Measurements from ENCODE around the gene CXXC5.

CXXC5 gene

GRCh38 chr5:139666551-139666950 is 18.4 kb downstream of the CXXC5 start:
- no peak for DNase-seq (ENCODE audit: low read depth in 2 of 2)

- no peak for DNase-seq (ENCODE audit: low read depth in 2 of 2)
These were observed 19.0 kb downstream of the CXXC5 start for GRCh38 chr5:139667001-139667729.

- no peak for DNase-seq (ENCODE audit: low read depth in 2 of 2)
These were observed 19.5 kb downstream of the CXXC5 start for GRCh38 chr5:139667730-139668063.

- no peak for DNase-seq (ENCODE audit: low read depth in 2 of 2)
These were observed 20.1 kb downstream of the CXXC5 start for GRCh38 chr5:139668064-139668880.

- DNase-seq (ENCODE audit: low read depth in 2 of 2): no peak
These were observed 20.9 kb downstream of the CXXC5 start for GRCh38 chr5:139668924-139669661.

- DNase-seq (ENCODE audit: low read depth in 2 of 2): no peak
These were observed 21.7 kb downstream of the CXXC5 start for GRCh38 chr5:139669662-139670368.

- DNase-seq (ENCODE audit: low read depth in 2 of 2): no peak
These were observed 22.4 kb downstream of the CXXC5 start for GRCh38 chr5:139670369-139671095.

GRCh38 chr5:139671096-139671841 is 23.1 kb downstream of the CXXC5 start:
- no peak for DNase-seq (ENCODE audit: low read depth in 2 of 2)

GRCh38 chr5:139675213-139675612 is 27.1 kb downstream of the CXXC5 start:
- no peak for DNase-seq (ENCODE audit: low read depth in 2 of 2)

- DNase-seq (ENCODE audit: low read depth in 2 of 2): no peak
These were observed 27.7 kb downstream of the CXXC5 start for GRCh38 chr5:139675825-139676224.

- no peak for DNase-seq (ENCODE audit: low read depth in 2 of 2)
These were observed 28.3 kb downstream of the CXXC5 start for GRCh38 chr5:139676406-139676805.

- no peak for DNase-seq (ENCODE audit: low read depth in 2 of 2)
These were observed 29.0 kb downstream of the CXXC5 start for GRCh38 chr5:139676951-139677735.

GRCh38 chr5:139677736-139678613 is 29.8 kb downstream of the CXXC5 start:
- DNase-seq (ENCODE audit: low read depth in 2 of 2): no peak

GRCh38 chr5:139678751-139679750 is 30.9 kb downstream of the CXXC5 start:
- DNase-seq (ENCODE audit: low read depth in 2 of 2): no peak

GRCh38 chr5:139680368-139681111 is 32.4 kb downstream of the CXXC5 start:
- DNase-seq (ENCODE audit: low read depth in 2 of 2): no peak

GRCh38 chr5:139681112-139681458 is 32.9 kb downstream of the CXXC5 start:
- DNase-seq (ENCODE audit: low read depth in 2 of 2): no peak

- DNase-seq (ENCODE audit: low read depth in 2 of 2): no peak
These were observed 33.3 kb downstream of the CXXC5 start for GRCh38 chr5:139681466-139681865.
